HepG2 (cell line): ENCODE results near the gene CCT3. TPM values are rescaled to one million over a fixed set of nuclear protein-coding genes. Genes with fewer than 3 reads are reported as not detected.

Source experiments
- DNMT3B ChIP-seq: conservative IDR thresholded peaks from 2 replicates; pipeline ENCODE4 v1.6.1; 2016; ENCODE audit warnings: missing biosample characterization, control low read depth
- DZIP1 ChIP-seq: sonication (generic); formaldehyde crosslinking; IDR thresholded peaks from 2 replicates; pipeline ENCODE4 v1.5.0; 2020; ENCODE audit warnings: mild to moderate bottlenecking, missing genetic modification reagents
- HDAC1 ChIP-seq: sonication (generic); formaldehyde crosslinking; IDR thresholded peaks from 2 replicates; pipeline ENCODE4 v1.5.1; 2020; ENCODE audit warnings: mild to moderate bottlenecking, missing genetic modification reagents
- KIAA2018 ChIP-seq: sonication (generic); formaldehyde crosslinking; IDR thresholded peaks from 2 replicates; pipeline ENCODE4 v1.5.0; 2020; ENCODE audit warnings: mild to moderate bottlenecking, missing genetic modification reagents, borderline replicate concordance
- LCORL ChIP-seq, 2 experiments: fragments of 450-650 bp in 1 of 2; sonication (generic) in 1 of 2; formaldehyde crosslinking in 1 of 2; IDR thresholded peaks; 2 replicates each; pipeline versions ENCODE4 v1.5.0 to v1.6.1; 2017 to 2020; ENCODE audit warnings: antibody characterized with exemption in 1 of 2, missing genetic modification reagents in 1 of 2
- NRL ChIP-seq: sonication (generic); formaldehyde crosslinking; IDR thresholded peaks from 2 replicates; pipeline ENCODE4 v1.5.0; 2020; ENCODE audit warnings: missing genetic modification reagents, mild to moderate bottlenecking, moderate library complexity, borderline replicate concordance
- PTBP1 ChIP-seq: fragments of 200-400 bp; formaldehyde crosslinking; IDR thresholded peaks from 2 replicates; pipeline ENCODE4 v1.6.1; 2018; ENCODE audit warnings: low read length, low read depth; ENCODE audit not compliant: poor library complexity, severe bottlenecking
- SP5 ChIP-seq: IDR thresholded peaks from 2 replicates; pipeline ENCODE4 v1.6.1; 2016; ENCODE audit warnings: low read depth, borderline replicate concordance
- STAT5B ChIP-seq: sonication (generic); formaldehyde crosslinking; IDR thresholded peaks from 2 replicates; pipeline ENCODE4 v1.4.0; 2020; ENCODE audit warnings: missing genetic modification reagents
- STAT6 ChIP-seq: sonication (generic); formaldehyde crosslinking; IDR thresholded peaks from 2 replicates; pipeline ENCODE4 v1.4.0; 2020; ENCODE audit warnings: missing genetic modification reagents, mild to moderate bottlenecking, borderline replicate concordance
- ZC3H13 ChIP-seq: sonication (generic); formaldehyde crosslinking; IDR thresholded peaks from 2 replicates; pipeline ENCODE4 v1.8.1; 2023; ENCODE audit warnings: mild to moderate bottlenecking, missing genetic modification reagents, moderate library complexity
- polyA plus RNA-seq, 8 experiments: library from polyadenylated mRNA; depleted of rRNA in 3 of 8; stranded (reverse) in 7 of 8; unstranded in 1 of 8; fragments of >200 nt; fragmentation: Illumina TruSeq in 4 of 8; extraction: Trizol in 4 of 8; gene quantifications; 2 replicates each; pipeline versions ENCODE4 v1.2.1 to v1.2.3, GENCODE V29; 2011 to 2016; ENCODE audit warnings: low read depth in 4 of 8, missing spikeins in 1 of 8, mixed read lengths in 1 of 8; ENCODE audit not compliant: insufficient read depth in 1 of 8
- total RNA-seq, 5 experiments: library from RNA; depleted of rRNA; stranded (reverse); fragments of >200 nt; fragmentation: Illumina TruSeq; extraction: Trizol; gene quantifications; 2 replicates each; pipeline ENCODE4 v1.2.3, GENCODE V29; 2016; ENCODE audit warnings: low read depth in 1 of 5
- TF ChIP-seq, protein P1 (sequence below): sonication (generic); formaldehyde crosslinking; IDR thresholded peaks from 2 replicates; pipeline ENCODE4 v1.4.0; 2020; ENCODE audit warnings: mild to moderate bottlenecking, missing genetic modification reagents

Gene CCT3
- total and polyA plus RNA-seq, 2 of the 13 experiments (the other 11 are each of a cell fraction or from before 2014, with no cell fraction given) = 319 to 615 TPM

- TF ChIP-seq DZIP1 (CRISPR knock-in tag) = 0 out of 2 replicates have a peak, but pooled peaks have one; percentile 49
- peak; percentile 26 for TF ChIP-seq PTBP1
- peak; percentile 78 for TF ChIP-seq SP5 (CRISPR knock-in tag)
- no peak for TF ChIP-seq LCORL (IDR thresholded peaks at IDR 0.05)
- TF ChIP-seq LCORL (CRISPR knock-in tag; IDR thresholded peaks at IDR 0.05) = peak; percentile 88; the same call in 1 of the 2 replicates
- TF ChIP-seq STAT5B (CRISPR knock-in tag) = no peak
- TF ChIP-seq KIAA2018 = no peak
- peak; percentile 84 for TF ChIP-seq ZC3H13 (CRISPR knock-in tag)
- TF ChIP-seq, protein P1, sequence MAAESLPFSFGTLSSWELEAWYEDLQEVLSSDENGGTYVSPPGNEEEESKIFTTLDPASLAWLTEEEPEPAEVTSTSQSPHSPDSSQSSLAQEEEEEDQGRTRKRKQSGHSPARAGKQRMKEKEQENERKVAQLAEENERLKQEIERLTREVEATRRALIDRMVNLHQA (CRISPR knock-in tag) = 0 out of 2 replicates have a peak, but pooled peaks have one; percentile 7
- TF ChIP-seq HDAC1 (CRISPR knock-in tag) = peak; percentile 56
- TF ChIP-seq DNMT3B (CRISPR knock-in tag) = peak; percentile 94
- TF ChIP-seq STAT6 (CRISPR knock-in tag) = peak; percentile 67; the same call in 1 of the 2 replicates
- TF ChIP-seq NRL (CRISPR knock-in tag) = peak; percentile 61; the same call in 1 of the 2 replicates
Observed at GRCh38 chr1:156291226-156292061, 46.6 kb downstream of the CCT3 start (continued).
